ENCODE results near the gene APOO.

- TF ChIP-seq POLR2A (IDR thresholded peaks at IDR 0.05; ENCODE audit: low read depth, low read length): no peak
- TF ChIP-seq POLR2AphosphoS5 (IDR thresholded peaks at IDR 0.05; ENCODE audit: low read depth, low read length): no peak
These were observed 10.8 kb downstream of the APOO start for GRCh38 chrX:23896981-23897380.
